Measurements from ENCODE around the gene RHOU.

The RHOU gene

GRCh38 chr1:228732426-228732825 lies 2.9 kb upstream of the RHOU start:
- DNase-seq (ENCODE audit: low read depth), result no peak
- H3K4me3 ChIP-seq (ENCODE audit: low read depth, low read length), result no peak overlapping the region
- TF ChIP-seq MYC (IDR thresholded peaks at IDR 0.05; ENCODE audit: low read depth, low read length) (no peak), MAX (IDR thresholded peaks at IDR 0.05; ENCODE audit: low read depth, low read length) (no peak), POLR2A (IDR thresholded peaks at IDR 0.05; ENCODE audit: extremely low read depth, insufficient read length) (no peak), CTCF (IDR thresholded peaks at IDR 0.05; ENCODE audit: low read depth, low read length) (no peak)

DNA sequence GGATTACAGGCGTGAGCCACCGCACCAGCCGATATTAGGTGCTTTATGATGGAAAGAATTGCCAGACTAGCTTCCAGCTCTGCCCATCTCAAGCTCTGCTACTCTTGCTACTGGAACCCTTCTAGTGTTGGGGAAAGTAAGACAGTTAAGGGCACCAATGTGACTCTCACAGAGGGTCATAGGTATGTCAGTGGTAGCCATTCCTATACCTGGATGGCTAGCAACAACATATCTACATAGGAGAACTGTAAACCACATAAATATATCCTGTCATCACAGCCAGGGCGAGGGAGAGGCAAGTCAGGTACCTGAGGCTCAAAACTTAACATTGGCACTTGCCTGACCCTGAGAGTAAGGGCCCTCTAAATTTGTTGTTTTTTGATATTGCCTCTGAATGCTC lies 1.7 kb upstream of the RHOU start:
- TF ChIP-seq CTCF (IDR thresholded peaks at IDR 0.05; ENCODE audit: low read depth, low read length), result no peak
- no peak for TF ChIP-seq POLR2A (IDR thresholded peaks at IDR 0.05; ENCODE audit: extremely low read depth, insufficient read length)
- no peak for TF ChIP-seq MAX (IDR thresholded peaks at IDR 0.05; ENCODE audit: low read depth, low read length)
- no peak overlapping the region for H3K4me3 ChIP-seq (ENCODE audit: low read depth, low read length)
- DNase-seq (ENCODE audit: low read depth), result no peak

DNA sequence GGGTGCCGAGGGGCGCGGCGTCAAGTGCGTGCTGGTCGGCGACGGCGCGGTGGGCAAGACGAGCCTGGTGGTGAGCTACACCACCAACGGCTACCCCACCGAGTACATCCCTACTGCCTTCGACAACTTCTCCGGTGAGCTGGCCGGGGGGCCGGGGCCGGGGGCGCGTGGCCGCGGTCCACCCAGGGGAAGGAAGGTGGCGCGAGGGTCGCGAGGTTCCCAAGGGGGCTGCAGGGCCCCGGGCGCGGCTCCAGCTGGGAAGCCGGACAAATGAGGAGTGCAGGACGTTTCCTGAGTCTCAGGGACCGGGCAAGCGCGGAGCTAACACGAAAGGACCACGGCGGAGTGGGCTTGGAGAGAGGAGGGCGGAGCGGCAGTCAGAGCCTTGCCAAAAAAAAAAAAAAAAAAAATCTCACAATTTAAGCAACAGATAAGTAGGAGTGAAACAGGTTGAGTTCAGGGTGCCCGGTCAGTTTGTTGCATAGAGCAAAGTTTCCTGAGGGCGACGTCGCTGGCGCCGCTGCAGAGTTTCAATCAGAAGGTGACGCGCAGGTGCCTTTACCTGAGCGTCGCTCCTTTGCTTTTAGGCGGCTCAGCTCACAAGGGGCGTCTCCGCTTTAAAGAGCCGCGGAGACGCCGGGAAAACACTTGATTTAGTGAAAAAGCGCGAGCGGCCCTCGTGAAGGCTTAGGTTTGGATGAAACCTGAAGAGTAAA lies 750 bp downstream of the RHOU start:
- TF ChIP-seq POLR2A (IDR thresholded peaks at IDR 0.05; ENCODE audit: extremely low read depth, insufficient read length), result no peak
- no peak for TF ChIP-seq CTCF (IDR thresholded peaks at IDR 0.05; ENCODE audit: low read depth, low read length)
- no peak for TF ChIP-seq MAX (IDR thresholded peaks at IDR 0.05; ENCODE audit: low read depth, low read length)
- TF ChIP-seq MYC (IDR thresholded peaks at IDR 0.05; ENCODE audit: low read depth, low read length), result no peak
- DNase-seq (ENCODE audit: low read depth), result peak; percentile 56
- H3K4me3 ChIP-seq (ENCODE audit: low read depth, low read length), result peak overlapping the region; percentile 81

- H3K4me3 ChIP-seq (ENCODE audit: low read depth, low read length), result peak overlapping the region; percentile 81
- TF ChIP-seq POLR2A (IDR thresholded peaks at IDR 0.05; ENCODE audit: extremely low read depth, insufficient read length) (no peak), MYC (IDR thresholded peaks at IDR 0.05; ENCODE audit: low read depth, low read length) (no peak), MAX (IDR thresholded peaks at IDR 0.05; ENCODE audit: low read depth, low read length) (no peak), CTCF (IDR thresholded peaks at IDR 0.05; ENCODE audit: low read depth, low read length) (no peak)
- no peak for DNase-seq (ENCODE audit: low read depth)
These were observed 1.7 kb downstream of the RHOU start for GRCh38 chr1:228736844-228737445.

DNA sequence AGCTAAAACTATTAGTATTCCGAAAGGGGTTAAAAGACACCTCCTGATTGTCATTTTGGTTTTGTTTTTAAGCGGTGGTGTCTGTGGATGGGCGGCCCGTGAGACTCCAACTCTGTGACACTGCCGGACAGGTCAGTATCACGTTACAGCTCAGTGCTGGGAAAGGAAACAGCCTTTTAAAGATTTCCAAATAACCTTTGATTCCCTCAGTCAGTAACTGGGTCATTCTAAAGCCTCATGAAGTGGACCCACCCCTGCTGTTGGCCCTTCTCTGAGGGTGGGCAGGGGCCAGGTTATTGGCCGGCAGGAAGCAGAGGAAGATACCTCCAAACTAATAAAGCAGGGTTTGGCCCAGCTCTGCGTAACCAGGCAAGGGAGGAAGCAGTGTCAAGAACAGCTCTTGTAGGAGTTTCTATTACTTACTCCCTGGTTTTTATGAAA lies 2.3 kb downstream of the RHOU start:
- TF ChIP-seq MAX (IDR thresholded peaks at IDR 0.05; ENCODE audit: low read depth, low read length), result no peak
- no peak for TF ChIP-seq POLR2A (IDR thresholded peaks at IDR 0.05; ENCODE audit: extremely low read depth, insufficient read length)
- TF ChIP-seq MYC (IDR thresholded peaks at IDR 0.05; ENCODE audit: low read depth, low read length), result no peak
- no peak for TF ChIP-seq CTCF (IDR thresholded peaks at IDR 0.05; ENCODE audit: low read depth, low read length)
- peak overlapping the region; percentile 81 for H3K4me3 ChIP-seq (ENCODE audit: low read depth, low read length)

More for the DNA sequence above, 2.3 kb downstream of the RHOU start:
- no peak for DNase-seq (ENCODE audit: low read depth)

All from NB4 (cell line).